Hematopoietic multipotent progenitor cell treated with erythropoietin and hydrocortisone succinate and interleukin-3 and kit ligand, for 6 days (in vitro differentiated cells): ENCODE data around the gene ZFP3.
"Not testable (repeated sequence)": the region's sequence is repeated elsewhere in the genome, so short reads cannot be mapped to it uniquely, and the experiment has no call there.

Source experiments
- DNase-seq: peaks from one replicate; pipeline ENCODE4 v3.0.0-alpha.2; 2015

Gene ZFP3

GRCh38 chr17:5078106-5079028 lies at the start of gene ZFP3:
TSS of gene ZFP3 (plus strand) at chr17:5078467. CDS start at chr17:5091505, 13,038 bp downstream.
- DNase-seq = peak; percentile 70

- not testable (repeated sequence) for DNase-seq
Measured at GRCh38 chr17:5030168-5030567, 48.1 kb upstream of the ZFP3 start.

- peak; percentile 90 for DNase-seq
Measured at GRCh38 chr17:5031365-5032082, 46.7 kb upstream of the ZFP3 start.

- DNase-seq = no peak
Measured at GRCh38 chr17:5032865-5033264, 45.4 kb upstream of the ZFP3 start.

GRCh38 chr17:5033352-5034015 lies 44.8 kb upstream of the ZFP3 start:
- DNase-seq = no peak

GRCh38 chr17:5034063-5034462 lies 44.2 kb upstream of the ZFP3 start:
- DNase-seq = no peak

GRCh38 chr17:5034651-5035050 lies 43.6 kb upstream of the ZFP3 start:
- DNase-seq = no peak

GRCh38 chr17:5035315-5035714 lies 43.0 kb upstream of the ZFP3 start, which contains the start of gene SLC52A1:
TSS of gene SLC52A1 (minus strand) at chr17:5035426. CDS start at chr17:5034606, 820 bp downstream.
- no peak for DNase-seq

GRCh38 chr17:5042157-5043022 lies 35.9 kb upstream of the ZFP3 start:
- DNase-seq = no peak

- DNase-seq = no peak
Measured at GRCh38 chr17:5043524-5043923, 34.7 kb upstream of the ZFP3 start.

GRCh38 chr17:5044630-5045029 lies 33.6 kb upstream of the ZFP3 start:
- DNase-seq = no peak

- DNase-seq = no peak
Measured at GRCh38 chr17:5045496-5045895, 32.8 kb upstream of the ZFP3 start.

GRCh38 chr17:5047446-5047845 lies 30.8 kb upstream of the ZFP3 start:
- DNase-seq = no peak

- no peak for DNase-seq
Measured at GRCh38 chr17:5049314-5049841, 28.9 kb upstream of the ZFP3 start.

- no peak for DNase-seq
Measured at GRCh38 chr17:5050278-5050677, 28.0 kb upstream of the ZFP3 start.

GRCh38 chr17:5055543-5055942 lies 22.7 kb upstream of the ZFP3 start:
- DNase-seq = no peak

GRCh38 chr17:5065227-5065744 lies 13.0 kb upstream of the ZFP3 start:
- no peak for DNase-seq

- DNase-seq = no peak
Measured at GRCh38 chr17:5068236-5068635, 10.0 kb upstream of the ZFP3 start.

GRCh38 chr17:5069724-5070123 lies 8.5 kb upstream of the ZFP3 start:
- no peak for DNase-seq

- not testable (repeated sequence) for DNase-seq
Measured at GRCh38 chr17:5075472-5075871, 2.8 kb upstream of the ZFP3 start.

GRCh38 chr17:5077275-5077674 lies 992 bp upstream of the ZFP3 start:
- not testable (repeated sequence) for DNase-seq

- no peak for DNase-seq
Measured at GRCh38 chr17:5077781-5078105, 524 bp upstream of the ZFP3 start.
